ENCODE data around the gene HOXC9. TPM values are rescaled to one million over a fixed set of nuclear protein-coding genes. Genes with fewer than 3 reads are reported as not detected.

HOXC9 gene
- total RNA-seq, 6 donors from 2014 or later = 0.17 to 0.23 TPM; not detected in 4

- H3K27me3 ChIP-seq = peaks cover 0 to 79% (median 43%) of the 10 kb centered on the region in 4 donors
- H3K4me1 ChIP-seq = peaks cover 0 to 29% (median 12%) of the 10 kb centered on the region in 4 donors
- DNase-seq (peak in 1 of 2 donors; percentile 85), ATAC-seq (ENCODE audit: low FRiP score in 2 of 2) (no peak)
- WGBS, 2 donors = 10 to 11% methylated on average over 30 to 38 of the region's 38 CpGs
- no peak overlapping the region for H3K4me3 ChIP-seq
- no peak overlapping the region for H3K27ac ChIP-seq
- H3K36me3 ChIP-seq = no peaks in the 10 kb centered on the region
- TF ChIP-seq CTCF (IDR thresholded peaks at IDR 0.05) (no peak), POLR2A (IDR thresholded peaks at IDR 0.05) (no peak), EP300 (IDR thresholded peaks at IDR 0.05) (no peak), POLR2AphosphoS5 (IDR thresholded peaks at IDR 0.05) (no peak)
- H3K9me3 ChIP-seq = no peaks in the 10 kb centered on the region
These were observed 36.3 kb upstream of the HOXC9 start for GRCh38 chr12:53963434-53964314.

GRCh38 chr12:53964315-53964713 is 35.6 kb upstream of the HOXC9 start:
- 3 to 5% methylated on average over 2 of the region's 2 CpGs for WGBS, 2 donors
- ATAC-seq (ENCODE audit: low FRiP score in 2 of 2) (no peak), DNase-seq (no peak)
- no peak overlapping the region for H3K27ac ChIP-seq
- H3K9me3 ChIP-seq = no peaks in the 10 kb centered on the region
- TF ChIP-seq POLR2AphosphoS5 (IDR thresholded peaks at IDR 0.05) = no peak
- TF ChIP-seq CTCF (IDR thresholded peaks at IDR 0.05) = no peak
- no peak for TF ChIP-seq EP300 (IDR thresholded peaks at IDR 0.05)
- TF ChIP-seq POLR2A (IDR thresholded peaks at IDR 0.05) = no peak
- H3K36me3 ChIP-seq = no peaks in the 10 kb centered on the region
- no peak overlapping the region for H3K4me3 ChIP-seq
- H3K4me1 ChIP-seq = peaks cover 0 to 29% (median 12%) of the 10 kb centered on the region in 4 donors
- H3K27me3 ChIP-seq = peaks cover 0 to 79% (median 45%) of the 10 kb centered on the region in 4 donors

GRCh38 chr12:53965281-53966084 is 34.5 kb upstream of the HOXC9 start:
- no peak overlapping the region for H3K27ac ChIP-seq
- no peaks in the 10 kb centered on the region for H3K9me3 ChIP-seq
- TF ChIP-seq POLR2AphosphoS5 (IDR thresholded peaks at IDR 0.05) (no peak), POLR2A (IDR thresholded peaks at IDR 0.05) (no peak), EP300 (IDR thresholded peaks at IDR 0.05) (no peak), CTCF (IDR thresholded peaks at IDR 0.05) (no peak)
- ATAC-seq (ENCODE audit: low FRiP score in 2 of 2) (no peak), DNase-seq (no peak)
- peaks cover 0 to 27% (median 12%) of the 10 kb centered on the region in 4 donors for H3K4me1 ChIP-seq
- 4 to 5% methylated on average over 18 of the region's 18 CpGs for WGBS, 2 donors
- H3K36me3 ChIP-seq = no peaks in the 10 kb centered on the region
- no peak overlapping the region for H3K4me3 ChIP-seq
- peaks cover 0 to 84% (median 45%) of the 10 kb centered on the region in 4 donors for H3K27me3 ChIP-seq

GRCh38 chr12:53966085-53966384 is 33.9 kb upstream of the HOXC9 start:
- no peak for ATAC-seq (ENCODE audit: low FRiP score in 2 of 2)

More at GRCh38 chr12:53966085-53966384, 33.9 kb upstream of the HOXC9 start:
- peaks cover 0 to 84% (median 45%) of the 10 kb centered on the region in 4 donors for H3K27me3 ChIP-seq
- peaks cover 0 to 21% (median 9%) of the 10 kb centered on the region in 4 donors for H3K4me1 ChIP-seq
- H3K36me3 ChIP-seq = no peaks in the 10 kb centered on the region
- no peak overlapping the region for H3K4me3 ChIP-seq
- TF ChIP-seq EP300 (IDR thresholded peaks at IDR 0.05) (no peak), CTCF (IDR thresholded peaks at IDR 0.05) (no peak)
- 6 to 9% methylated on average over 15 of the region's 15 CpGs for WGBS, 2 donors
- no peaks in the 10 kb centered on the region for H3K9me3 ChIP-seq
- H3K27ac ChIP-seq = no peak overlapping the region
- DNase-seq = no peak

Data from upper lobe of left lung (tissue), 6 donors.